Heart right ventricle (tissue), 16 donors: Measurements from ENCODE around the gene ABI1. TPM values are rescaled to one million over a fixed set of nuclear protein-coding genes. Genes with fewer than 3 reads are reported as not detected.
"Not testable (repeated sequence)": the region's sequence is repeated elsewhere in the genome, so short reads cannot be mapped to it uniquely, and the experiment has no call there.

Experiments
- ATAC-seq, 8 donors: fragments of 200-7000 bp; cut with Tn5 transposase; one replicate each; pipeline ENCODE4 v1.9.1; 2020; ENCODE audit warnings: mild to moderate bottlenecking in 8 of 8, moderate library complexity in 8 of 8, moderate number of reproducible peaks in 1 of 8
- DNase-seq, 2 donors: peaks; one replicate each; pipeline ENCODE4 v3.0.0-alpha.2; 2020
- H3K27ac ChIP-seq, 10 donors: fragments of 200-600 bp; sonication (generic) in 2 of 10; one replicate each; pipeline versions ENCODE4 v1.5.0 to v1.8.0; 2020 to 2022; ENCODE audit warnings: mild to moderate bottlenecking in 3 of 10
- H3K27me3 ChIP-seq, 7 donors: fragments of 200-600 bp; one replicate each; pipeline ENCODE4 v1.8.0; 2021 to 2022; ENCODE audit warnings: mild to moderate bottlenecking in 2 of 7
- H3K36me3 ChIP-seq, 9 donors: fragments of 200-600 bp; sonication (generic) in 1 of 9; one replicate each; pipeline versions ENCODE4 v1.5.0 to v1.8.0; 2020 to 2022; ENCODE audit warnings: mild to moderate bottlenecking in 2 of 9
- H3K4me1 ChIP-seq, 9 donors: fragments of 200-600 bp; sonication (generic) in 1 of 9; one replicate each; pipeline versions ENCODE4 v1.5.0 to v1.8.0; 2020 to 2022; ENCODE audit warnings: mild to moderate bottlenecking in 4 of 9
- H3K4me3 ChIP-seq, 10 donors: fragments of 200-600 bp; sonication (generic) in 2 of 10; one replicate each; pipeline versions ENCODE4 v1.5.0 to v1.8.0; 2020 to 2022; ENCODE audit warnings: mild to moderate bottlenecking in 7 of 10, moderate library complexity in 2 of 10
- H3K9me3 ChIP-seq, 11 donors: fragments of 200-600 bp in 10 of 11; sonication (generic) in 2 of 11; one replicate each; pipeline versions ENCODE4 v1.5.0 to v1.8.0; 2013 to 2022; ENCODE audit warnings: mild to moderate bottlenecking in 2 of 11, control low read depth in 1 of 11, moderate library complexity in 1 of 11
- CTCF ChIP-seq, 9 donors: fragments of 200-600 bp; sonication (generic) in 2 of 9; IDR thresholded peaks; one replicate each; pipeline versions ENCODE4 v1.5.0 to v1.8.0; 2021 to 2022; ENCODE audit warnings: antibody characterized with exemption in 9 of 9, mild to moderate bottlenecking in 5 of 9, moderate library complexity in 1 of 9
- WGBS, 2 donors: extraction: QIAGEN DNeasy Blood & Tissue Kit; methylation state at CpG; one replicate each; pipeline ENCODE4 v1.1.7; 2013; ENCODE audit warnings: inconsistent platforms in 1 of 2; 5-methylcytosine and 5-hydroxymethylcytosine counted together
- intact Hi-C, 10 donors: fragments of 100-400 bp; cut with DNase I; formaldehyde crosslinking; loops; one replicate each; pipeline versions ENCODE4 v1.11.1 to v1.14.2; 2022
- polyA plus RNA-seq, 2 donors: library from polyadenylated mRNA; stranded (reverse); fragments of 200-250 nt; gene quantifications; one replicate each; pipeline ENCODE4 v1.2.3, GENCODE V29; 2013
- total RNA-seq, 10 donors: library from RNA; stranded (reverse); fragmentation: NEBNext Ultra II Directional in 3 of 10; extraction: Animal tissue kit (Norgen Biotek cat#: 25700) in 3 of 10; gene quantifications; one replicate each; pipeline versions ENCODE4 v1.2.1 to v1.2.4, GENCODE V29; 2021 to 2023
- donor health status: Arrhythmogenic right ventricular cardiomyopathy.
- donor health status: ischemic (EF 13 %, LVEDD 7.1; RV severe dilation, severe dysfunction).
- donor health status: healthy with polysubstance abuse.
- donor health status: DM: no; HTN: yes; CAD: no.
- donor health status: DM: no; HTN: no; CAD: no.
- donor health status: ischemic (EF 25% LVEDD 6.9; RV normal size, moderate dysfunction).
- donor health status: ischemic (EF 25% LVEDD 5.7; RV mildly dilated, moderate dysfunction).
- donor health status: healthy.
- donor health status: DM: yes; HTN: yes; CAD: no.
- donor health status: Ischemic cardiomyopathy.
- donor health status: ischemic (EF 35%, LVEDD 5.7; RV mildly dilated, moderate dysfunction).
- donor health status: nonischemic (EF 11% LVEDD 7.7; RV severe dilation, severe dysfunction).
- donor health status: DM: yes; HTN: yes; CAD: no.
- donor health status: PGD.
- donor health status: ischemic (EF 29% LVEDD 5.4; RV normal size, mild dysfunction).
- donor health status: nonischemic (EF 23%, LVEDD 6.1; RV moderate dilation, normal function).

ABI1 gene
- total and polyA plus RNA-seq, 12 donors: 14.6 to 39.3 (median 27.6) TPM

GRCh38 chr10:26797340-26797739, 63.4 kb downstream of the ABI1 start:
- Histone ChIP-seq H3K4me1 (peaks cover 4 to 46% (median 31%) of the 10 kb centered on the region in 9 donors), H3K4me3 (no peak overlapping the region), H3K9me3 (peaks cover 0 to 21% (median 14%) of the 10 kb centered on the region in 11 donors), H3K36me3 (no peaks in the 10 kb centered on the region), H3K27ac (no peak overlapping the region), H3K27me3 (no peaks in the 10 kb centered on the region)
- intact Hi-C loops: no loop called here
- DNase-seq: no peak
- no peak for ATAC-seq
- TF ChIP-seq CTCF (IDR thresholded peaks at IDR 0.05): no peak
- 79 to 85% methylated on average over 2 of the region's 2 CpGs for WGBS, 2 donors

GRCh38 chr10:26792758-26793495, 67.8 kb downstream of the ABI1 start:
- no peak overlapping the region for H3K4me3 ChIP-seq
- peak overlapping the region in 1 of 10 donors; percentile 63 for H3K27ac ChIP-seq
- peaks cover 0 to 26% (median 18%) of the 10 kb centered on the region in 9 donors for H3K4me1 ChIP-seq
- intact Hi-C loops: no loop called here
- no peaks in the 10 kb centered on the region for H3K27me3 ChIP-seq
- H3K9me3 ChIP-seq: peaks cover 0 to 24% (median 14%) of the 10 kb centered on the region in 11 donors
- TF ChIP-seq CTCF (IDR thresholded peaks at IDR 0.05): no peak
- DNase-seq: no peak
- ATAC-seq: no peak
- WGBS, 2 donors: 34 to 59% methylated on average over 2 of the region's 2 CpGs
- no peaks in the 10 kb centered on the region for H3K36me3 ChIP-seq

DNA sequence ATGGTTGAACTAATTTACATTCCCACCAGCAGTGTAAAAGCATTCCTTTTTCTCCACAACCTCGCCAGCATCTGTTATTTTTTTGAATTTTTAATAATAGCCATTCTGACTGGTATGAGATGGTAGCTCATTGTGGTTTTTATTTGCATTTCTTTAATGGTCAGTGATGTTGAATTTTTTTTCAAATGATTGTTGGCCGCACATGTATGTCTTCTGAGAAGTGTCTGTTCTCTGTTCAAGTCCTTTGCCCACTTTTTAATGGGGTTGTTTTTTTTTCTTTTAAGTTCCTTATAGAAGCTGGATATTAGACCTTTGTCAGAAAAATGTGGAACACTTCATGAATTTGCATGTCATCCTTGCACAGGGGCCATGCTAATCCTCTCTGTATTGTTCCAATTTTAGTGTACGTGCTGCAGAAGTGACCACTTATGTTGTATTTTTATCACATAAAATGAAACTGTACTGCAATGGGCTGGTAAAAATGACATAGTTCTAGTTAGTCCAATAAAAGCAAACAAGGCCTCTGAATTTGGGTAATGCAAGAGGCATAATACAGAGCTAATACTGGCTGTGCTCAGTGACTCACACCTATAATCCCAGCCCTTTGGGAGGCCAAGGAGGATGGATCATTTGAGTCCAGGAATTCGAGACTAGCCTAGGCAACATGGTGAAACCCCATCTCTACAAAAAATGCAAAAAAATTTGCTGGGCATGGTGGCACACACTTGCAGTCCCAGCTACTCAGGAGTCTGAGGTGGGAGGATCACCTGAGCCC, 70.3 kb downstream of the ABI1 start:
- no peak for DNase-seq
- no peak overlapping the region for H3K27ac ChIP-seq
- H3K9me3 ChIP-seq: peaks cover 0 to 12% (median 5%) of the 10 kb centered on the region in 11 donors
- peaks cover 0 to 26% (median 18%) of the 10 kb centered on the region in 9 donors for H3K4me1 ChIP-seq
- H3K4me3 ChIP-seq: no peak overlapping the region
- ATAC-seq: peak in 1 of 8 donors; percentile 33
- 87 to 93% methylated on average over 4 of the region's 4 CpGs for WGBS, 2 donors
- H3K36me3 ChIP-seq: no peaks in the 10 kb centered on the region
- TF ChIP-seq CTCF (IDR thresholded peaks at IDR 0.05): no peak
- no peaks in the 10 kb centered on the region for H3K27me3 ChIP-seq
- intact Hi-C loops: no loop called here

DNA sequence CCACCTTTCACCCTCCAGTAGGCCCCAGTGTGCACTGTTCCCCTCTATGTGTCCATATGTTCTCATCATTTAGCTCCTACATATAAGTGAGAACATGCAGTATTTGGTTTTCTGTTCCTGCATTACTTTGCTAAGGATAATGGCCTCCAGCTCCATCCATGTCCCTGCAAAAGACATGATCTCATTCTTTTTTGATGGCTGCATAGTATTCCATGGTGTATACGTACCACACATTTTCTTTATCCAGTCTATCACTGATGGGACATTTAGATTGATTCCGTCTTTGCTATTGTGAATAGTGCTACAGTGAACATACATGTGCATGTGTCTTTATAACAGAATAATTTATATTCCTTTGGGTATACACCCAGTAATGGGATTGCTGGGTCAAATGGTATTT, 71.0 kb downstream of the ABI1 start:
- H3K27me3 ChIP-seq: not testable (repeated sequence)

More for the DNA sequence above, 71.0 kb downstream of the ABI1 start:
- peaks cover 0 to 29% (median 18%) of the 10 kb centered on the region in 9 donors for H3K4me1 ChIP-seq
- H3K36me3 ChIP-seq, ATAC-seq, DNase-seq, intact Hi-C loops, H3K4me3 ChIP-seq, H3K27ac ChIP-seq, H3K9me3 ChIP-seq: not testable (repeated sequence)
- WGBS, 2 donors: 98 to 100% methylated on average over 2 of the region's 2 CpGs
